GM18907 (cell line): Measurements from ENCODE around the gene DCXR.

Experiments
- ATAC-seq: cut with Tn5 transposase; IDR thresholded peaks from one replicate; pipeline ENCODE4 v1.9.1; 2021; ENCODE audit warnings: mild to moderate bottlenecking, moderate library complexity; ENCODE audit not compliant: unreplicated experiment

The DCXR gene

GRCh38 chr17:82037092-82037888, at the start of gene DCXR:
DCXR (minus strand) TSS chr17:82037697; CDS start chr17:82037682, 15 bp downstream.
- ATAC-seq, result peak; percentile 90

DNA sequence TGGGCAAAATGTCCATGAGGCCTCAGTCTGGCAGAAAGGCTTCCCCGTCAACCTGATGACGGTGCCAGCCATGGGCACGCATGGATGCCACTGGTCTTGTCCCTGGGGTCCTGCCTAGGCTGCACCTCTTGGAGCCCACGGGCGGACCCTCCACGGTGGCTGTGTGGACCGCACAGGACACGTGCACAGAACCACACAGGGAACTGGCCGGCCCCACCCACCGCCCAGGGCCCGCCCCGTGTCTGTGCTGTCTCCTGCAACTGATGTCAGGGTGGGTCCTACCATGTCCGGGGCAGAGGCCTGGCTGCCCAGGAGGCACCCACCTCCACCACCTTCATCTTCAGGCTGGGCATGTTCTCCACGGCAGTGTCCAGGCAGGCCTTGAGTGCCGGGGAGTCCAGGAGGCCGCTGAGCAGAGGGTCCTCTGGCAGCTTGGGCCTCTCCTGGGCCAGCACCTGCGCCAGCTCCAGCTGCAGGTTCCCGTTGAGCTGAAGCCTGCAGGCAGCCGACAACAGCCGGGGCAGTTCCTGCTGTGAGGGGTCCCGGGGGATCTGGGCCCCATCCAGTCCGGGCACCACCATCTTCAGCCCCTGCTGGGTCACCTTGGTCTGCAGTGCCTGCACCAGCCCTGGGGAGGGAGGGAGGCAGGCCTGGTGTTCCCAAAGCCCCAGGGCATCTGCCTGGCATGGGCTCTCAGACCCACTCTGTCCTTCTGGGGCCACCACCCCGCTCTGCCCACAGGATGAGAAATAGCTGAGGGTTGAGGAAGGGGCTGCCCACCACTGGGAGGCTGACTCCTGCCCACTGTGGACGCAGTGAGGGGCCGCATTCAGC, 48.7 kb upstream of the DCXR start:
- ATAC-seq, result no peak

GRCh38 chr17:82085031-82085861, 47.7 kb upstream of the DCXR start:
- ATAC-seq, result no peak

GRCh38 chr17:82084373-82085030, 47.0 kb upstream of the DCXR start:
- no peak for ATAC-seq

- ATAC-seq, result no peak
Measured at GRCh38 chr17:82083533-82084359, 46.2 kb upstream of the DCXR start.

GRCh38 chr17:82083009-82083408, 45.5 kb upstream of the DCXR start:
- no peak for ATAC-seq

DNA sequence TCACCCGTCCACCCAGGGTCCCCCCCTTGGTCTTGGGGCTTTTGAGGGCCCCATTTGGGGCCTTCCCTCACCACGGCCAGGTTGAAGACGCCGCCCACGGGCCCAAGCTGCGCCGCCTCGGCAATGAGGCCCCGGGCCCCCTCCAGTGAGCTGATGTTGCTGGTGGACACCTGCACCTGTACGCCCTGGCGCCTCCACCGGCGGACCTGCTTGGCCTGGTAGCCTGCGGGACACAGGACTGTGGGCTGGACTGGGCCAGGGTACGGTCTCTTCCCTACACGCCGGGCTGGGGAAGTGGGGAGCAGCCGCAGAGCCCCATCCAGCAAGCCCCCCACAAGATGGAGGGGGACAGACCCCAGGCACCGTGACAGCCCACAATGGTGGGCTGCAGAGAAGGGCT, 45.0 kb upstream of the DCXR start:
- ATAC-seq, result no peak

DNA sequence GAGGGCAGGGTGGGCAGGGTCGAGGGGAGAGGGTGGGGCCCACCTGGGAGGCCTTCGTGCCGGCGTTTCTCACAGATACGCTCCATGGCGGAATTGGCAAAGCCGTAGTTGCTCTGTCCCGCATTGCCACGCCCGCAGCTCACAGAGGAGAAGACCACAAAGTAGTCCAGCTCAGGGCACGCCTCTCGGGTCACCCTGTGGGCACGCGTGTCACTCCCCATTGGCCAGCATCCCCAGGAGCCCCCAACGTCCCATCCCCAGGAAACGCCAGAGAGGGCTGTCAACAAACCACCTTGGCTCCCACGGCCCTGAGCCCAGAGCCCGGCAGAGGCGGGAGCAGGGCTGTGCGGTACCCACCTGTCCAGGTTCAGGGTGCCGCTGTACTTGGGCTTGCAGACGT, 44.5 kb upstream of the DCXR start:
- ATAC-seq, result no peak

GRCh38 chr17:82081546-82081945, 44.0 kb upstream of the DCXR start:
- ATAC-seq, result no peak

DNA sequence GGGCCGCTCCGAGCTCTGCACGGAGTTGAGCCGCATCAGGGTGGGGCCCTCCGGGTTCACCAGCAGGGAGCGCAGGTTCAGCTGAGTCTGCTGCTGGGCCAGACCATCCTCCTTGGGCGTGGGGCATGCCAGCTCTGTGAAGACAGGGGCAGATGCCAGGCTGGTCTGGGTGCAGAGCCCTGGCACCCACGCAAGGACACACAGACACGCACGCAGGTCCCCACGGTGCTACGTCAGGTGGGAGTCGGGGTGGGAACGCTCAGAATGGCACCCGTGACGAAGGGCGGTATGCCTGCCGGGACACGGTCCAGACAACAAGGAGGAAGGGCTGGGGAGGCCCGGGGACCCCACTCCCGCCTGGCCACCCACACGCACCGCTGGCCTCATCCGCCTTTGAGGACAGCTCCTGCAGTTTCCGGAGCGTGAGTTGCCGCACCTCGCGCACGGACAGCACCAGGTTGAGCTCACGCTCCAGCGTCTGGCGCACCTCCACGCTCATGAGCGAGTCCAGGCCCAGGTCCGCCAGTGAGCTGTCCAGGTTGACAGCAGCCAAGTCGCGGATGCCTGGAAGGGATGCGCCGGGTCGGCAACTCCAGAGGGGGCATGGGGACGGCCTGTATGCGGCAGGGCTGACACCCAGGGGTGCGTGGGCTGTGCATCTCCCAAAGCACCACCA, 43.4 kb upstream of the DCXR start:
- ATAC-seq, result no peak

DNA sequence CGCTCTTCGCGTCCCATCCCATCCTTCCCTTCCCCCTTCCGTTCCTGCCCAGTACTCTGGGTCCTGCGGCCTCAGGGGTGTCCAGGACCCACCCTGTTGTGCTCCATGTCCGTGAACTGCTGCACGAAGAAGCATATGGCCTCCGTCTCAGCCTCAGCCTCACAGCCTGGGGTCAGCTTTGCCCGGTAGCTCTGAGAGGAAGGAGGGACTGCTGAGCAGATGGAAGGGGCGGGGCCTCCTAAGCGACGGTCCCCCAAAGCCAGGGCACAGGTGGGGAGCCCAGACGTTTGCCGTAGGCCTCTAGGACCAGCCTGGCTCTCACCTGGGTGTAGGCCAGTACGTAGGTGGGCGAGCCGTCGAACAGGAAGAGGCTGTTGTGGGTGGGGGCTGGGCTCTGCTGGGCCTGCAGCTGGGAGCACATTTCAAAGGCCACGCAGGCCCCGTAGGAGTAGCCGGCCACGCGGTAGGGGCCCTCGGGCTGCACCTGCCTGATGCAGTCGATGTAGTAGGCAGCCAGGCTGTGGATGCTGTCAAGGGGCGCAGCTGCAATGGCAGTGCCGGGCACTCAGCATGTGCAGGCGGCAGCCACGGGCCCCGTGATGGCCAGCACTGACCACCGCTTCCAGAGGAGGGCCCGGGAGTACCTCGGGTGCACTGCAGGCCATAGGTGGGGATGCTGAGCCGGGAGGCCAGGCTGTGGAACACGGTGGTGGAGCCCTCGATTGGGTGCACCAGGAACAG, 42.7 kb upstream of the DCXR start:
- no peak for ATAC-seq

- ATAC-seq, result no peak
Measured at GRCh38 chr17:82079001-82079677, 41.6 kb upstream of the DCXR start.

- ATAC-seq, result no peak
Measured at GRCh38 chr17:82078433-82078832, 40.9 kb upstream of the DCXR start.

GRCh38 chr17:82077617-82078358, 40.3 kb upstream of the DCXR start:
- no peak for ATAC-seq

DNA sequence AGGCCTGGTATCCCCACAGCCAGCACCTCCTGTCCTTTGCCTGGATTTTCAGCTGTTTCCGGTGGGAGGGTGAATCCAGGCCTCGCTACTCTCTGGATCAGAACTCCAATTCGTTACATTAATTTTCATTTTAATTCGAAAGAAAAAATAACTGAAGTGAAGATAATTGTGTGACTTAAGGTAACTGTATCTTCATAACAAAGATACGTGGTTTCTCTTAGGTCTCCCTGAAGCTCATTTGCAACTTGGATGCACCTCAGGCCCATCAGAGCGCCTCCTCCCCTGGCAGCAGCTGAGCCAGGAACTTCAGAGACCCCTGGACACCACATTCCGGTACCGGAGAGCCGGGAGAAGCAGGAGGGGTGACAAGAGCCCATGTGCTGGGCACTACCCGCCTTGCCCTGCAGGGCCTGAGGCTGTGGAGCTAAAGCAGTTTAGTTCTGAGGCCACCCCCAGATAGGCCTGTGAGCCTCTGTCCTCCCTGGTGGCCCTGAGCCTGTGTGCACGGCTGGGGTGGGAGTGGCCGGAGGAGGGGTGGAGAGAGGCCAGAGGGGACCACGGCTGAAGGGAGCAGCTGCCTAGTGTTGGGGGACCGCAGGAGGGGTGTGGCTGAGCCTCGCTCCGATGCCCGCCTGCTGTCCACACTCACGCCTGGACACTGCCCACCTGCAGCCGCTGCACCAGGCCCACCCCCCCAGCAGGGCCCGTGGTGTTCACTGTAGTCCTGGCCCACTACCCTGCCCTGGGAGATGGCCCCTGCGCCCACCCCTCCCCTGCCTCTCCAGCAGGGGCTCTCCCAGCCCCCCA, 39.5 kb upstream of the DCXR start:
- no peak for ATAC-seq

DNA sequence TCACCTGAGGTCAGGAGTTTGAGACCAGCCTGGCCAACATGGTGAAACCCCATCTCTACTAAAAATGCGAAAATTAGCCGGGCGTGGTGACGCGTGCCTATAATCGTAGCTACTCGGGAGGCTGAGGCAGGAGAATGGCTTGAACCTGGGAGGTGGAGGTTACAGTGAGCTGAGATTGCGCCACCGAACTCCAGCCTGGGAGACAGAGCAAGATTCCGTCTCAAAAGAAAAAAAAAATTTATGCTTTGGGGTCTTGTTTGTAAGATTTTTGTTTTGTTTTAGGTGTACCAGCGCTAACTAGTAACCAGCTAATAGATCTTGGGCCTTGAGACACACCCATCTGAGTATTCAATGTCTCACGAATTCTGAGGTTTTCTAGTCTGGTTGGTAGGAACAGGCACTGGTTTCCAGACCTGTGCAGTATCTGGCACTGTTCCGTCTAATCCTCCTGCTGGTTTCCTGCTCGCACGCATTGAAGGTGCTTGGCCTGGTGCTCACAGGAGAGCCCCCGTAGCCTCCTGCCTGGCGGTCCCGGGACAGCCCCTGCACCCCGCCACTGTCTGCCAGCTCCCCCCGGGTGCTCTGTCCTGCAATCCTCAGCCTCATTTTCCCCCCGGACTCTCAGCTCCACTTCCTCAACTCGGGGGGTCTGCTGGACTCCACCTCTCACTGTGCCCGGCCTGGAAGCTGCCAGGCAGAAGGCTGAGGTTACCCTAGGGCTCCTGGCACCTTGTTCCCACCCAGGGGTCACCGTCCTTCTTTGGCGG, 38.7 kb upstream of the DCXR start:
- no peak for ATAC-seq
